Left renal cortex interstitium (tissue), 4 donors: ENCODE results near the gene NRG3. TPM values are rescaled to one million over a fixed set of nuclear protein-coding genes. Genes with fewer than 3 reads are reported as not detected.
"Not testable (repeated sequence)": the region's sequence is repeated elsewhere in the genome, so short reads cannot be mapped to it uniquely, and the experiment has no call there.

Experiments used
- DNase-seq, 4 donors: peaks; one replicate each; pipeline ENCODE4 v3.0.0-alpha.2; 2013; ENCODE audit warnings: low read depth in 4 of 4, low spot score in 2 of 4, missing footprints in 1 of 4
- polyA plus RNA-seq, 4 donors: library from polyadenylated mRNA; unstranded; fragments of 120-200 nt; gene quantifications; one replicate each; pipeline ENCODE4 v1.2.1, GENCODE V29; 2013; ENCODE audit not compliant: insufficient read length in 4 of 4

Gene NRG3
- polyA plus RNA-seq, 4 donors: 11.5 to 14.4 (median 12.1) TPM

- DNase-seq: no peak
Observed at GRCh38 chr10:82934947-82935346, 1060.0 kb downstream of the NRG3 start.

- DNase-seq: no peak
Observed at GRCh38 chr10:82938331-82938730, 1063.3 kb downstream of the NRG3 start.

GRCh38 chr10:82942286-82943099, 1067.5 kb downstream of the NRG3 start:
- DNase-seq: peak in 1 of 4 donors; percentile 7

GRCh38 chr10:82943142-82943541, 1068.1 kb downstream of the NRG3 start:
- DNase-seq: no peak

GRCh38 chr10:82949816-82950575, 1075.0 kb downstream of the NRG3 start:
- DNase-seq: no peak

GRCh38 chr10:82953331-82953730, 1078.3 kb downstream of the NRG3 start:
- DNase-seq: no peak

- DNase-seq: no peak
Observed at GRCh38 chr10:82953909-82954308, 1078.9 kb downstream of the NRG3 start.

GRCh38 chr10:82960421-82961060, 1085.5 kb downstream of the NRG3 start:
- not testable (repeated sequence) for DNase-seq

GRCh38 chr10:82961864-82962263, 1086.9 kb downstream of the NRG3 start:
- no peak for DNase-seq

GRCh38 chr10:82966130-82966529, 1091.1 kb downstream of the NRG3 start:
- no peak for DNase-seq

GRCh38 chr10:82968533-82968932, 1093.5 kb downstream of the NRG3 start:
- DNase-seq: no peak

- DNase-seq: no peak
Observed at GRCh38 chr10:82969405-82969804, 1094.4 kb downstream of the NRG3 start.

- DNase-seq: no peak
Observed at GRCh38 chr10:82980321-82980720, 1105.3 kb downstream of the NRG3 start.

- DNase-seq: no peak
Observed at GRCh38 chr10:82981137-82981723, 1106.2 kb downstream of the NRG3 start.

- no peak for DNase-seq
Observed at GRCh38 chr10:82982110-82982608, 1107.2 kb downstream of the NRG3 start.

- no peak for DNase-seq
Observed at GRCh38 chr10:82986216-82986615, 1111.2 kb downstream of the NRG3 start.

- not testable (repeated sequence) for DNase-seq
Observed at GRCh38 chr10:83006479-83006878, 1131.5 kb downstream of the NRG3 start.

- no peak for DNase-seq
Observed at GRCh38 chr10:83007510-83007909, 1132.5 kb downstream of the NRG3 start.

GRCh38 chr10:83012866-83013265, 1137.9 kb downstream of the NRG3 start:
- DNase-seq: no peak

GRCh38 chr10:83017076-83017867, 1142.3 kb downstream of the NRG3 start:
- no peak for DNase-seq
